HG02759 (cell line): ENCODE data around the gene RNF25.

Source experiments
- ATAC-seq: cut with Tn5 transposase; IDR thresholded peaks from one replicate; pipeline ENCODE4 v1.9.1; 2021; ENCODE audit warnings: mild to moderate bottlenecking, moderate library complexity; ENCODE audit not compliant: unreplicated experiment

The RNF25 gene, protein sequence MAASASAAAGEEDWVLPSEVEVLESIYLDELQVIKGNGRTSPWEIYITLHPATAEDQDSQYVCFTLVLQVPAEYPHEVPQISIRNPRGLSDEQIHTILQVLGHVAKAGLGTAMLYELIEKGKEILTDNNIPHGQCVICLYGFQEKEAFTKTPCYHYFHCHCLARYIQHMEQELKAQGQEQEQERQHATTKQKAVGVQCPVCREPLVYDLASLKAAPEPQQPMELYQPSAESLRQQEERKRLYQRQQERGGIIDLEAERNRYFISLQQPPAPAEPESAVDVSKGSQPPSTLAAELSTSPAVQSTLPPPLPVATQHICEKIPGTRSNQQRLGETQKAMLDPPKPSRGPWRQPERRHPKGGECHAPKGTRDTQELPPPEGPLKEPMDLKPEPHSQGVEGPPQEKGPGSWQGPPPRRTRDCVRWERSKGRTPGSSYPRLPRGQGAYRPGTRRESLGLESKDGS

DNA sequence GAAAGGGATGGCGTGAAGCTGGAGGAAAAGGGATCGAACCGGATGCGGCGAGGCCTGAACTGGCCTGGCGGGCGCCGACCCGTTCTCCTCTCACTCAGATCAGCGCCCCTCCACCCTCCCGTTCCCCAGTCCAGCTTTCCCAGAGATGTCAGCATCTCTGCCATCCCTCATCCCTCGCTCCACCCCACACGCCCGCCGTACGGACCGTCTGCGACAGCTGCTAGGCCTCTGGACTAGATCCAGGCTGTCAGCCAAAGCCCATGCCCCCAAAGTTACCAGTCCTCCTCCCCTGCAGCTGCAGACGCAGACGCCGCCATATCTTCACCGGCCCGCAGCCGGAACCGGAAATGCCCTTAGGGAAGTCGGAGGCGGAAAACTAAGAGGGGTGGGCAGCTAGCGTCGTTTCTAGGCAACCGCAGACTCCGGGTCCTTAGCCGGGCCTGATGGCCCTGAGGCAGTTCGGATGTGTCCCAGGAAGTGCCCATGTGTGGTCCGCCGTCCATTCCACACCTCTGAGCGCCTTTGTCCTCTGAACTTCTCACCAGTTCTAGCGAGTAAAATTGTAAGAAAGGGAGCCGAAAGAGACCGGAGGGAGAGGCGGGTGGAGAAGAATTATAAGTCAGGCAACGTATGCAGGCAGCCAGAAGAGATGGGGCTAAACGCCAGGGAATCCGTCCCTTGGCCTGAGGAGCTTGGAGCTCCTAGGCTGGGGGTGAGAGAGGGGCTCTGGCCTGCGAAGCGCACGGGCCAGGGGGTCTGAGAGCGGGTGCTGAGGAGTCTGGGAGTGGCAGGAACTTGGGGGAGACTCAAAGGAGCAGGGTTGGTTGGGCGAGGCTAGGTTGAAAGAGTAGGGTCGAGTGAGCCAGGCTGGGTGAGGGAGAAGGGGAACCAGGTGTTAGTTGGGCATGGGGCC, at the start of gene RNF25, which contains the start of gene STK36:
Gene RNF25, minus strand, starts transcription at position 349 of the 913 bp plus-strand sequence. Its CDS starts 32 bp downstream, at position 317.
Gene STK36, plus strand, starts transcription at position 433 of the 913 bp plus-strand sequence. CDS start 744 bp downstream, outside the sequence.
- peak; percentile 97 for ATAC-seq

DNA sequence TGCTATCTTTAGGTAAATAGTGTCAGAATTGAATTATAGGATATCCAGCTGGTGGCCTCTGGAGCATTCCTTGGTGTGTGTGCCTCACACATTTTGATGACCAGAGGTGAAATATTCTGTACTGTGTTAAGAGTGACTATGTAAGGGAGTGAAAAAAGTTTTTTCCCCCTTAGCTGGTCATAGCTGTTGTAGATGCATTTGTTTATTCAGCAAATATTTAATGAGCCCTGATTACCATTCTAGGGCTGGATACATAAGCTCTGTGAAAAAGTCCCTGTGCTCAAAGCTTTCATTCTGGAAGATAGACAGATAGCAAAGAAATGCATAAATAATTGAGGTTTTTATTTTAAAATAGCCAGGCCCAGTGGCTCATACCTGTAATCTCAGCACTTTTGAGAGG, 49.7 kb upstream of the RNF25 start:
- ATAC-seq, result no peak

DNA sequence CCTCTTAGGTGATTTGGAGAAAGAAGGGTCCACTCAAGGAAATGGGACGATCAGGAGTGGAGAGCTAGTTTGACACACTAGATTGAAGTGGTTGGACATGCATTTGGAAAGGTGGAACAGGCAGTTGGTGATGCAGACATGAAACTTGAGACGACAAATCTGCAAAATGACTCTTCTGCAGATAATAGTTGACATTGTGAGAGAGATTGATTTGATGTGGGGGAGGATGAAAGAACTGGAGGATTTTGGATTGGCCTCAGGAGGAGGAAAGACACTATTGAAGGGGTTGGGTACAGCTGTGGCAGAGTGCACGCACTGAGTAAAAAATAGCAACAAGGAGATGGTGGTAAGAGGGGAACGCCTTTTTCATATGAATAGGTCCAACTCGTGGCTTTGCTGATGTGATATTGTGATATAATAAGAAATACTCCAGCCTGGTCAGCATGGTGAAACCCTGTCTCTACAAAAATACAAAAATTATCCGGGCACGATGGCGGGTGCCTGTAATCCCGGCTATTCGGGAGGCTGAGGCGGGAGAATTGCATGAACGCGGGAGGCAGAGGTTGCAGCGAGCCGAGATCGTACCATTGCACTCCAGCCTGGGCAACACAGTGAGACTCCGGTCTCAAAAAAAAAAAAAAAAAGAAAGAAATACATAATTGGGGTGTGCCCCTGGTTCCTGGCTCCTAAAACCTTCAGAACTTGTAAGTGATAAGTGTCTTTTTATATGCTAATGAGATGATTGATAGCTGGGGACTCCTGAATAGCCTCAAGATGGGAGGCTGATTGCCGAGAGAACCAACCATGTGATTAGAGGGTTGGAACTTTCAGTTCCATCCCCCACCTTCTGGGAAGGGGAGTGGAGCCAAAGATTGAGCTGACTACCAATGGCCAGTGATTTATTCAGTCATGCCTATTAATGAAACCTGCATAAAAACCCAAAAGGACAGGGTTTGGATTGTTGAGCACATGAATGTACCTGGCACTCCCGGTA, 48.5 kb upstream of the RNF25 start:
- ATAC-seq, result no peak

DNA sequence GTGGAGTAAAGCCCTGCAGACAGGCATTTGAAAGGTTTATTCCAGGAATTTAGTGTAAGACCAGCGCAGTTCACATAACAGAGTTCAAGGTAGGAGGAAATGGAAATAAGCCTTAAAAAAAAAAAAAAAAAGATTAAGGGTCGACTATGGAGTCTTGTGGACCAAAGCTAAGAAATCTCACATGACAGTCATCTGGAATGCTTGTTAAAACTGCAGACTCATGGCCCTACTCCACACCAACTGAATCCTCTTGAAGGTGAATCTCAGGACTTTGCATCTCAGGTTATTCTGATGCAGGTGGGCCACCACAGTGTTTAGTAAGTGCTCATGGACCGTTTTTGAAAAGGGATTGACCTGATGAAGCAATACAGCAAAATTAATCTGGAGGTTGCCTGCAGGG, 47.7 kb upstream of the RNF25 start:
- no peak for ATAC-seq

DNA sequence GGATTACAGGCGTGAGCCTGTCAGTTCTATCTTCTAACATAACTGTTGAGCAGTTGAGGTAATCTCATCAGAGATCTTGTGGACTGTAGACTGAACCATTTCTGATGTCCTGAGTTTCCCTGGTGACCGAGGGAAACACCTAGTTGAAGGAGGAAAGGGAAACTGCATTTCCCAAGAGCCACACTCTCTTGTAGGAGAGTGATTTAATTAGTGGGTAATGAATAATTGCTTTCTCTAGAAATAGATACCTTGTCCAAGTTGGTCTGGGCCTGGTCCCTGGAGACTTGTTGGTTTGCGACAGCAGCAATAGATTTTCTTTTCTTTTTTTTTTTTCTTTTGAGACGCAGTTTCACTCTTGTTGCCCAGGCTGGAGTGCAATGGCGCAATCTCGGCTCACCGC, 46.3 kb upstream of the RNF25 start:
- no peak for ATAC-seq

DNA sequence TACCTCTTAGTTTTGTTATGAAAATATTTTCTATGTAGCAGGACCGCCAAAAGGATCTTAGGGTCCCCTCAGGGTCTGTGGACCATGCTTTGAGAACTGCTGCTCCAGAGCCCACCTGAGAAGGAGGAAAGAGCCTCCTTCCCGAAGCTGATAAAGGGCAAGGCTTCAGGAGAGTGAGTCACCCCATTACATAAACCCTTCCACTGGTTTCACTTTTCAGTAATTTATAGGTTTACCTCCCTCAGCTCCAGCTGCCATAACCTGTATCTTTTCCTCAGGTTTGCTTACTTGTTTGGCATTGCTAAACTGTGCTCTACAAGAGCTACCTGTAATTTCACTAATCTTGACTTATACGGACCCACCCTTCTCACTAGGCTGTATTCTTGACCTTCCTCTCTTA, 45.5 kb upstream of the RNF25 start:
- no peak for ATAC-seq

DNA sequence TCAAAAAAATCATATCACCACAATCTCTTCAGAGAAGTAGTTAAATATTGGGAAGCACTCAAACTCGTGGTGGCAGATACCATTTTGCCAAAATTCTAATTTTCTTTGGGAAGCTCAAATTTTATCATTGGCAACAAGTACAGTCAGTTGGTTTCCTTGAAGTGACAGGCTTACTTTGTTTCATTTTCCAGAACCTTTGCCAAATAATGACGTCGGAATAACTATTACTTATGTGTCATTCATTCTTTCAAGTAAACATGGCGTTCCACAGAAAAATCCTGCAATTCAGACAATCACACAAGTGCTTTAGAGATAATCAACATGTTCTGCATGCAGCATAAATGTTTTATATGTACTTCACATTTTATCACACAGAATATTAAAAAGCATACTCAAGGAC, 44.3 kb upstream of the RNF25 start:
- ATAC-seq, result no peak

DNA sequence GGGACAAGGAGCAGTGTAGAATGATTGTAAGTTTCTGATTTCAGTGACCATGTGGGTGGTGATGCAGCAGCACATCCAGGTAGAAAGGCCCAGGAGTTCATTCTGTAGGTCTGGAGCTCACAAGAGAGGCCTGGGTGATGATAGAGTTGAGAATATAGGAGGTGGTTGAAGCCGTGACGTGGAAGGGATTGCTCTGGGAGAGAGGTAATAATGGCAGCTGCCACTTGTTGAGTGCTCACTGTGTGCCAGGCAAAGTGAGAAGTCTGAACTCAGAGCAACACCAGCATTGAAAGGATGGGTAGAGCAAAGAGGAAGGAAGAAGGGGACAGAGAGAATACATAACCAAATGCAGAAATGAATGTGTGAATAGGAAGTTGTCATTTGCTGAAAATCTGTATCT, 42.1 kb upstream of the RNF25 start:
- ATAC-seq, result no peak

DNA sequence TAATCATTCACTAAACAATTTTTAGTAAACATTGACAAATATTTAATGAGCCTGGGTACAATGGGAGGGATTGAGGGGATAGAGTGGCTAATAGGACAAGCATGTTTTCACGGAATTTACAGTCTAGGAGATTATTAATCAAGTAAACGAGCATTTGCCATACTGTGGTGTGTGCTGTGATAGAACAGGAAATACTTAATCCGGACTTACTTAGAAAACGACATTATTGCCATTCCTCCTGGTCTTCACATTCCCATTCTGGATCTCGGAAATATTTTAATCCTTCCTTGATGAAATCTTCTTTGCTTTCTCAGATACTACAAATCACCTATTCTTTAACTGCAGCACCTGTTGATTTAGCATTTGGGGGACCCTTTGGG, 39.7 kb upstream of the RNF25 start:
- no peak for ATAC-seq

DNA sequence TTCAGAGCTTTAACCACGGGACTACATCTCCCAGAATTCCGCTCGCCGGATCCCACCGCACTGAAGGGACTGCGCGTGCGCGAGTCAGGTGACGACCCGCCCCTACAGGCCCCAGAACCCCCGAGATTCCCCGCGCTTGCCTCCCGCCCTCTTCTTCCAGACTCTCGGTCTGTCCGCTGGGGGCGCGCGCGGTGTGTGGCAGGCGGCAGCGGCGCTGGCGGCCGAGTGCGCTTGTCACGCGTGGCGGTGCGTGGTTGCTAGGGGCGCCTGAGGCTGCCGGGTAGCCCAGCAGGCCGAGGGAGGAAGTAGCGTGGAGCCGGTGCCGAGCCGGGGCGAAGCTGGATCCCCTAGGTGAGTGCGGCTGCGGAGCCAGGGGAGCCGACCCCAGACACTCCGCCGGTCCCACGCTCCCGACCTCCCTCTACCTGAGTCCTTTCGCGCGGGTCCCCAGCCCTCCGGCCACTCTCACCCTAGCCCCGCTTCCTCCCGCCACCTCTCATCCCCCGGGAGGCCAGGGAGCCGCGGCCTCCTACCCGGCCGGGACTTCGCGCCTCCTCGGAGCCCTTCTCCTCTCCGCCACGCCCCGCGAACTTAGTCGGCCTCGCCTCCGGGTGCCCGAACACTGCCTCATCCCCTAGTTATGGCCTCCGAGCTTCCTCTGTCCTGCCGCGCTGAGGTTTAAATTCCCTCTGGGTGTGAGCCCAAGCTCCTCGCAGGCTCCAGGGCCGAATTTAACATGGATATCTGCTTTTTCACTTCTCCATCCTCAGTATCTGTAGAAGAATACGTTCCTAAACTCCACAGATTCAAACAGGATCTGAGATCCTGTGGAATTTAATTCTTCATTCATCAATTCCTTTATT, 39.1 kb upstream of the RNF25 start, which contains the start of gene TTLL4:
Gene TTLL4, plus strand, starts transcription at position 149 of the 863 bp plus-strand sequence. CDS start 26,842 bp downstream, outside the sequence.
- peak; percentile 88 for ATAC-seq

DNA sequence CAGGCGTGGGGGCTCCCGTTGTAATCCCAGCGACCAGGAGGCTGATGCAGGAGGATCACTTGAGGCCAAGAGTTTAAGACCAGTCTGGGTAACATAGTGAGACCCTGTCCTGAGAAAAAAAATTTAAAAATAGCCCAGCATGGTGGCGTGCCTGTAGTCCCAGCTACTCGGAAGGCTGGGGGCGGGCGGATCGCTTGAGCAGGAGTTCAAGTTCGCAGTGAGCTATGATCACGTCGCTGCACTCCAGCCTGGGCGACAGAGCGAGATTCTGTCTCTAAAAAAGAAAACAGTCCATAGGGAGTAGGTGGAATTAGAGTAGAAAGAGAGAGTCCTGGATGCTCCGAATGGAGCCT, 38.5 kb upstream of the RNF25 start:
- no peak for ATAC-seq

DNA sequence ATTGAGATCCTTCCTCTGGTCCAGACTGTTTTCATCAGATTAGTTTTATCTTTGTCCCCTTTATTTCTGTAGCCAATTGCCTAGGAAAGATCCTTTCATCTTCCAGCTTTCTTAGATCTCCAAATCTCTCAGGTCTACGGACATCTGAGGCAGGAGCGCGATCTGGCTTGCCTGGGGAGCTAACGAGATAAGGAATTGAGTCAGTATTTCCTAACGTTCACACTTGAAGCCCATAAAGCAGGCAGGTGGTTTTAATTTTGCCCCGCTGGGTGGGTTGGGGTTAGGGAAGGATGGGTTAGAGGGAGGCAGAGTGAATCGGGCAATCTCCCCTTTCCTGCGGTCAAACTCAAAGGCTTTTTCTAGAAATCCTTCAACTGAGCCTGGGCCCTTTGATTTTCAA, 38.1 kb upstream of the RNF25 start:
- ATAC-seq, result no peak

DNA sequence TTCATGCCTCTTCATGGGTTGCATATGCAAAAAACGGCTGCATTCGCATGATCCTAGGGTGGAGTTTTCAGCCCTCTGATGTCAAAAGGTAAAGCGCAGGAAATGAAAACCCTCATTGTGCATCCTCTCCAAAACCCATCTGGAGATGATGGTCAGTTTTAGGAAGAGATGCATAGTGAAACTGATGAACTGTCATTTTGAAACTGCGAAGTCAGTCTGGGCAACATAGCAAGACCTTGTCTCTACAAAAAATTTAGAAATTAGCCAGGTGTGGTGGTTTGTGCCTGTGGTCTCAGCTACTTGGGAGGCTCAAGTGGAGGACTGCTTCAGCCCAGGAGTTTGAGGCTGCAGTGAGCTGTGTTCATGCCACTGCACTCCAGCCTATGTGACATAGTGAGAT, 36.3 kb upstream of the RNF25 start:
- peak; percentile 42 for ATAC-seq

DNA sequence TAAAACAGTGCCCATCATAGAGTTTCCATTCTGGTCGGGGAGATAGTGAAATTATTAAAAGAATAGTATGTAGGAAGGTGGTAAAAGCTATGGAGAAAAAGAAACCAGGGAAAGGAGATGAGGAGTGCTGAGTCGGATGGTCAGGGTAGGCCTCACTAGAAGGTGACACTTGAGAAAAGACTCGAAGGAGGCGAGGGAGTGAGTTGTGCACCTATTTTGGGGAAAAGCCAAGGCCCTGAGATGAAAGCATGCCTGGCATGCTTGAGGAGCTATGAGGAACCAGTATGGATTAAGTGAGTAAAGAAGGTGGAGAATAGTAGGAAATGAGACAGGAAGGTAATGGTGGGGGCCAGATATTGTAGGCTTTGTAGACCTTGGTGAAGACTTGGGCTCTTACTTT, 31.5 kb upstream of the RNF25 start:
- ATAC-seq, result no peak

DNA sequence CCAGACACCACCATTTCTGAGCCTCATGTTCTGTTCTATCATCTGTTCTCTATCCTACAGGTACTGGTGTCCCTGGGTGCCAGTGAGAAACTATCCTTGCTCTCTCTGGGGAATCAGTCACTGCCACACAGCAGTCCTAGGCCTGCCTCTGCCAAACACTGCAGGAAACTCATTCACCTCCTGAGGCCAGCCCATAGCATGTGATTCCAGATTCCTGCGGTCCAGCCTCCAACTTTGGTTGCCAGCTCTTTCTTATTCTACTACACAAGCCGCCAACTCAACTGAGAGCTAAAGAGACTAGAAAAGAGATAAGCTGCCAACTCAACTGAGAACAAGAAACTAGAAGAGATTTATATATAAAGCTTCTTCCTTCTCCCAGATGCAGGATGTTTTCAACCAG, 30.0 kb upstream of the RNF25 start:
- no peak for ATAC-seq

DNA sequence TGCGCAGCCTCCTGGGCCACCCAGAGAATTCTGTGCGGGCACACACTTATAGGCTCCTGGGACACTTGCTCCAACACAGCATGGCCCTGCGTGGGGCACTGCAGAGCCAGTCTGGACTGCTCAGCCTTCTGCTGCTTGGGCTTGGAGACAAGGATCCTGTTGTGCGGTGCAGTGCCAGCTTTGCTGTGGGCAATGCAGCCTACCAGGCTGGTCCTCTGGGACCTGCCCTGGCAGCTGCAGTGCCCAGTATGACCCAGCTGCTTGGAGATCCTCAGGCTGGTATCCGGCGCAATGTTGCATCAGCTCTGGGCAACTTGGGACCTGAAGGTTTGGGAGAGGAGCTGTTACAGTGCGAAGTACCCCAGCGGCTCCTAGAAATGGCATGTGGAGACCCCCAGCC, 27.1 kb upstream of the RNF25 start:
- ATAC-seq, result no peak

DNA sequence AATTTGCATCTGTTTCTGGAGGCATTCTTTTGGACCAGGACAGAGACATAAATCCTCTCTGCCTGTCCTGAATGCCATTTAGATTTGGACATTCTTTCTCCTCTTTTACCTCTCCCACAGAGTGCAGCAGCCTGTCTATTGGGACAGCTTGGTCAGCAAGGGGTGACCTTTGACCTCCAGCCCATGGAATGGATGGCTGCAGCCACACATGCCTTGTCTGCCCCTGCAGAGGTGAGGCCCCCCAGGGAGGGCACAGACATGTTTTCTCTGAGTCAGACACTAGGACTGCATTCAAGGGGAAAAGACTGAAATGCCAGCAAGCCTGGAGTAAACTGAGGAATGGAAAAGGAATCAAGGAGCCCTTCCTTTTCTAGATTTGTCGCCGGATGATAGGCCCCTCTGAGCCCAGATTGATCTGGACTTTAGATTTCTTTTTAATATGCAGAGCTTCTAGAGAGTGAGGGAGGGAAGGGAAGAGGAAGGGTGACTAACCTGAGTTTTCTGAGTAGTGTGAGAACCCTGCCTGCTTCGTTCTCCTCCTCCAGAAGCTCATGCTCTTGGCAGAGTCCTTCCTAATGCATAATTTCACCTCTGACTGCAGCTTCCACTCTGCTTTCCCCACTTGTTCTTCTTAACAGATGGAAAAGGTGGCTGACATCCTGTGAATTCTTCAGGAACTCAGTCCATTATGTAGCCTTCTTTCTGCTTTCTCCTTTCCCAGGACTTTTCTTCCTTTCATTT, 22.8 kb upstream of the RNF25 start:
- ATAC-seq, result no peak

DNA sequence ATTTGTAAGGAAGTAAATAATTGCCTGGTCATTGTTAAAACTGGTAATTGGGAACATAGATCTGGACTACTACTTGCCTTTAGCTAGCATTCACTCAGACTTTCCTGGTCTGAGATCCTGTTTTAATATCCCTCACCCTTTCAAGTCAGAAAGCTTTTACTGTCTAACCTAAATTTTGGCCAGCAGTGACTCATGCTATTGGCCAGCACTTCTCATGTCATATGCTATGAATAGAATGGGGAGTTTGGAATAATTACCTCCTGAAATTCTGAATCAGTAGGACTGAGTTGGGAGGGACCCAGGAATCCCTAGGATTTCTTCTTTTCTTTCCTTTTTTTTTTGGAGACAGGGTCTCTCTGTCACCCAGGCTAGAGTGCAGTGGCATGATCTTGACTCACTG, 19.4 kb upstream of the RNF25 start:
- no peak for ATAC-seq
